ENCODE results near the gene MRPL41.
"Not testable (repeated sequence)": the region's sequence is repeated elsewhere in the genome, so short reads cannot be mapped to it uniquely, and the experiment has no call there.

MRPL41 gene

DNA sequence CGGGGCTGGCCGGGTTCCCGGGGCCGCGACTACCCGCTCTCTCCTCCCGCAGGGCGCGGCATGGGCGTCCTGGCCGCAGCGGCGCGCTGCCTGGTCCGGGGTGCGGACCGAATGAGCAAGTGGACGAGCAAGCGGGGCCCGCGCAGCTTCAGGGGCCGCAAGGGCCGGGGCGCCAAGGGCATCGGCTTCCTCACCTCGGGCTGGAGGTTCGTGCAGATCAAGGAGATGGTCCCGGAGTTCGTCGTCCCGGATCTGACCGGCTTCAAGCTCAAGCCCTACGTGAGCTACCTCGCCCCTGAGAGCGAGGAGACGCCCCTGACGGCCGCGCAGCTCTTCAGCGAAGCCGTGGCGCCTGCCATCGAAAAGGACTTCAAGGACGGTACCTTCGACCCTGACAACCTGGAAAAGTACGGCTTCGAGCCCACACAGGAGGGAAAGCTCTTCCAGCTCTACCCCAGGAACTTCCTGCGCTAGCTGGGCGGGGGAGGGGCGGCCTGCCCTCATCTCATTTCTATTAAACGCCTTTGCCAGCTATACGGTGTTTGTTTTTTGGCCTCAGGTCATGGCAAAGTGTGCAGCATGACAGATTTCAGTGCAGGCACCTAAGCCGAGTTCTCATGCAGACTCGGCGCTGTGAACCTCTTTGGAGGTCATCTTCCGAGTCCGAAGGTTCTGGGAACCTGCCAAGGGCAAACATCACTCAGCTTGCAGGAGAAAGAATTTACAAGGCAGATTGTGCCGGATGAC, 516 bp downstream of the MRPL41 start:
- peak; percentile 13 for DNase-seq (ENCODE audit: low spot score)

DNA sequence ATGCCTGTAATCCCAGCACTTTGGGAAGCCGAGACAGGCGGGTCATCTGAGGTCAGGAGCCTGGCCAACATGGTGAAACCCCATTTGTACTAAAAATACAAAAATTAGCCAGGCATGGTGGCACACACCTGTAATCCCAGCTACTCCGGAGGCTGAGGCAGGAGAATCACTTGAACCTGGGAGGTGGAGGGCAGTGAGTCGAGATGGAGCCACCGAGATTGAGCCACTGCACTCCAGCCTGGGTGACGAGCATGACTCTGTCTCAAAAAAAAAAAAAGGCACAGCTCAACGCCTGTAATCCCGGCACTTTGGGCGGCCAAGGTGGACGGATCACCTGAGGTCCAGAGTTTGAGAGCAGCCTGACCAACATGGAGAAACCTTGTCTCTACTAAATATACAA, 2.0 kb downstream of the MRPL41 start:
- not testable (repeated sequence) for DNase-seq (ENCODE audit: low spot score)

- no peak for DNase-seq (ENCODE audit: low spot score)
Measured at GRCh38 chr9:137554349-137554748, 2.7 kb downstream of the MRPL41 start.

DNA sequence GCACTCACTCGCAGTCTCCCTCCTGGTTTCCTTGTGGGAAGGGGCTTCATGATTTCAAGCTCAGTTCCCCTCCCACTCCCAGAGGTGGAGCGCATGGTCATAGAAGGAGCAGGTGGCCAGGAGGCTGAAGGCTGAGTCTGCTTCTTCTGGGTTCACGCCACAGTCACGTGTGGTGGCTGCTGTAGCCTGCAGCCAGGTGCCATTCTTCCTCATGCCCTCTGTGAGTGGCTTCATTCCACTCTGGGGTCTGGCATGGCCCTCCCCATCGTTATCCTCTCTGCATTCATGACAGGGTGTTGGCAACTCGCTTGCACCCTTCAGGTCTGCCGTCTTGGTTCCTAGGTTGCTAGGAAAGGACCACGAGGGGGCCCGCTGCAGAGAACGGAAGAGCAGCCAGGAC, 3.5 kb downstream of the MRPL41 start:
- no peak for DNase-seq (ENCODE audit: low spot score)

- no peak for DNase-seq (ENCODE audit: low spot score)
Measured at GRCh38 chr9:137556069-137556838, 4.6 kb downstream of the MRPL41 start.

- DNase-seq (ENCODE audit: low spot score), result no peak
Measured at GRCh38 chr9:137558127-137558526, 6.4 kb downstream of the MRPL41 start.

DNA sequence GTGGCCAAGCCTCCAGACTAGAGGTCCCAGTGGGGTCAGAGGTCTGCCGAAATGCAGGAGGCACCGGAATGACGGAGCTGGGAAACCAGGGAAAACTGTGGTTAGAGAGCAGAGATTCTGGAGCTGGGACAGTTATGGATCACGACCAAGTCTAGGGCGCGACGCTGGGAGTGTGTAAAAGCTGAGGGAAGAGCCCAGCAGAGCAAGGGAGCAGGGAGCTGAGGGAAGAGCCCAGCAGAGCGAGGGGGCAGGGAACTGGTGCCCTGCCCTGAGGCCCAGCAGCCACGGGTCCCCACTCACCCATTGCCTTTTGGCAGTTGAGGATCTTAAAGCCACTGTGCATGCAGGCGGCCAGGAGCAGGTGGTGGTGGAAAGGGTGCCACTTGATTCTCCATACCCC, 12.5 kb downstream of the MRPL41 start:
- no peak for DNase-seq (ENCODE audit: low spot score)

DNA sequence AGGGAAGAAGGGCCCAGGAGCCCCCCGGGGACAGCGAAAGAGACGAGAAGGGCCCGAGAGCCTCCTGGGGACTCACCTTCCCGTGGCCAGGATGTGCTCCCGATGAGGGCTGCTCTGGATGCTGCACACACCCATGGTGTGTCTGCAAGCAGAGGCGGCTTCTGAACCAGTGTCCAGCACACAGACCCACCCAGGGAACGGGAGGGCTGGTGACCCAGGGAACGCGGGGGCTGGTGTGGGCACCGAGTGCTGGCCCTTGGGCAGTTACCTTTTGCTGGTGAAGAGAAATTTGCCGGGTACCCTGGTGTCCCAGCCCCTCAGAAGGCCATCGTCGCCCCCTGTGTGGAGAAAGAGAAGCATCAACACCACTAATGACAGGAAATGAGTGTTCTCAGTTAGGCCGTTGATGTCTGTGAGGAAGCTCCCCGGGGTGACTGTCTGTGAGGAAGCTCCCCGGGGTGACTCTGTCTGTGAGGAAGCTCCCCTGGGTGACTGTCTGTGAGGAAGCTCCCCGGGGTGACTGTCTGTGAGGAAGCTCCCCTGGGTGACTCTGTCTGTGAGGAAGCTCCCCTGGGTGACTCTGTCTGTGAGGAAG, 13.2 kb downstream of the MRPL41 start:
- no peak for DNase-seq (ENCODE audit: low spot score)

DNA sequence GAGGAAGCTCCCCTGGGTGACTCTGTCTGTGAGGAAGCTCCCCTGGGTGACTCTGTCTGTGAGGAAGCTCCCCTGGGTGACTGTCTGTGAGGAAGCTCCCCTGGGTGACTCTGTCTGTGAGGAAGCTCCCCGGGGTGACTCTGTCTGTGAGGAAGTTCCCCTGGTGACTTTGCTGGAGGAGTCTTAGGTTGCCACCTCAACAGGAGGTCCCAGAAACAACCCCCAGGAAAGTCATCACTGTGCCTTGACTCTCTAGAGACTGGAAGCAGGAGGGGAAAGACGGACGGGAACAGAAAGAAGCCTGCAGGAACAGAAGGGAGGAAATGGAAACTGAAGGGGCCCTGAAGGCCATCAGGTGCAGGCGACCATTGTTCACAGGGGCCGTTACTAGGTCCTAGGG, 16.8 kb downstream of the MRPL41 start:
- not testable (repeated sequence) for DNase-seq (ENCODE audit: low spot score)

- DNase-seq (ENCODE audit: low spot score), result no peak
Measured at GRCh38 chr9:137569609-137570203, 18.0 kb downstream of the MRPL41 start.

GRCh38 chr9:137570566-137570965, 18.9 kb downstream of the MRPL41 start:
- DNase-seq (ENCODE audit: low spot score), result no peak

- DNase-seq (ENCODE audit: low spot score), result no peak
Measured at GRCh38 chr9:137574192-137574591, 22.5 kb downstream of the MRPL41 start.

DNA sequence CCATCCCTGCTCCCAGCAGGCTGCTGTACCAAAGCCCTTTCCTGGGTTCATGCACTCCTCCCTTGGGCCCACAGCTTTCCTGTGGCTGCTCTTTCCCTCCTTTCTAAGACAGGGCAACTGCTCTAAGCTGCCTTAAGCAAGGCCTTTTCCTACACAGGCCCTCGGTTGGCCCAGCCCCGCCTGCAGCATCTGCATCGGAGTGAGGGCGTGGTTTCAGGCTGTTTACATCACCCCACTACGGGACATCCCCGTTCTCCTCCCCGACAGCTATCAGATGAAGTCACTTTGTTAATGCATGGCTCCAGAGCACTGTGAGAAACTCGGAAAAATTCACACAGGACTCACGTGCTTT, 23.7 kb downstream of the MRPL41 start:
- no peak for DNase-seq (ENCODE audit: low spot score)

GRCh38 chr9:137575716-137576411, 24.2 kb downstream of the MRPL41 start:
- no peak for DNase-seq (ENCODE audit: low spot score)

DNA sequence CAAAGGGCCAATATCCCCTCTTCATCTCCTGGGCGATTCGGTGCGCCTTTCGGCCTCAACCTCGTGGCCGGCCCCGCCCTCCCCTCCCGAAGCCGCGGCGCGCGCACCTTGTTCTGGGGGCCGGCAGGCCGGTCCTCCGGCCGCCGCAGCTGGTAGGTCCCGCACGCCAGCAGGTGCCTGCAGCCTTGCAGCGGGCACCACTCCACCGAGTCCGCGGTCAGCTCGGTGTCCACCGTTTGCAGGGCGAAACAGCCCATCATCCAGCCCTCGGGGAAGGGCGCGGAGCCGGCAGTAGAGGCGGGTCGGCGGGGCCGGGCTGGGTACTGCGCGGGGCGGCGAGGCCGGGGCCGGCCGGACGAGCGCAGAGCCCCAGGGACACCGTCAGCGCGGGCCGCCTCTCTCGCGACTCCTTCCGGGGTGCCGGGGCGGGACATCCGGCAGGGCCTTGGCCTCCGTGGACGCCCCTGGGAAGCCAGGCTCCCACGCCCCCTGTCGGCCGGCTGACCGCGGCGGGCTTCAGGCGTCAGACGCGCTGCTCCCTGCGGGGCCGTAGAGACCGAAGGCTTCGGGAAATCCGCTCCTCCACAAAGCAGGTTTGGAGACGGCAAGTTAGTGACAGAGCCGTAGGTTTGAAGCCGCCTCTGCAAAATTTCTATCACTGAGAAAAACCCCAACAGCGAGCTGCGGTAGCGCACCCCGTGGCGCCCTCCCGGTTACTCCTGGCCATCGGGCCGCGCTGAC, 27.0 kb downstream of the MRPL41 start, which contains the start of gene DPH7:
TSS of gene DPH7 (minus strand) at position 408 of the 741 bp plus-strand sequence. CDS start at position 260, 148 bp downstream.
- peak; percentile 96 for DNase-seq (ENCODE audit: low spot score)

GRCh38 chr9:137579259-137579604, 27.6 kb downstream of the MRPL41 start:
- no peak for DNase-seq (ENCODE audit: low spot score)

DNA sequence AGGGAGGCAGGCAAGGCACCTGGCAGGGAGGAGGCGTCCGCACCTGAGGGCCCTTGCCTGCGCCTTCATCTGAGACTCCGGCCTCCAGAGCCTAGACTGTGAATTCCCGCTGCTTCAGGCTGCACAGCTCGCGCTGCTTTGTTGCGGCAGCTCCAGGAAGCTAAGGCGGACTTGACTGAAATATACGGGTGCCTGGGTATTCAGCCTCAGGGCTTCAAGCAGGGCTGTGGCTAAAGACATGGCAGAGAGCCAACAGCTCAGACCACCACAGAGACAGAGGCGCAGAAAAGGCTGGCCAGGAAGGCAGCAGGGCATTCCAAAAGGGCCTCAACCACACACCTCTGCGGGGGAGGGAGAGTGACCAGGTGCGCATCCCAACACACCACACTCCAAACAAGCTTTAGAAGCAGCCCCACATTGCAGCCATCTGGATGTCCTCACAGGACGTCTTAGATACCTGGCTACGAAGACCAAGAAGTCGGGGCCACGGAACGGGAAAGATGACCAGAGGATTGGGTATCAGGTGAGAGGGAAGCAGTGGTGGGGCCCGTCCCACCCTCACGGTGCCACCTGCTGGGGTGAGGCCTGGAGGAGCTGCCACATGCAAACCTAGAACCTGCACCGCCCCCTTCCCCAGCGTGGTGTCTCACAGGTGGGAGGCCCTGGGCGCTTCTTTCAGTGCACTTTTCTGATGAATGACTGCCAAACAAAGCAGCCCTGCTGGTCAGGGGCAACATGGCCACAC, 28.7 kb downstream of the MRPL41 start:
- no peak for DNase-seq (ENCODE audit: low spot score)

DNA sequence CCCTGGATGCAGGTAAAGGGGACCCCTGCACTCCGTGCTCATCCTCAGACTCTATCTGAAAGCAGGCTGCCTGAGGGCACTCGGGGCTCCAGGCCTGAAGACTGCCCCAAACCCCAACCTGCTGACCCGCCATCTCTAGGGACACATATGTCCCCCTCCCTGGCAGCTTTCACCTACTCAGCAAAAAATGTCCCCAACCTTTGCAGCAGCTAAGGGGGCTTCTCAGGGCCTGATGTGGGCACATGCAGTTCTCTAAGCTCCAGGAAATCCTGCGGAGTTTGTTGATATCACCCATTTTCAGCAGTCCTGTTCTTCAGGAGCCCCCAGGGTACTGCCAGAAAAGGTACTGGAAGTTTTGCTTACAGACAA, 29.3 kb downstream of the MRPL41 start:
- no peak for DNase-seq (ENCODE audit: low spot score)

DNA sequence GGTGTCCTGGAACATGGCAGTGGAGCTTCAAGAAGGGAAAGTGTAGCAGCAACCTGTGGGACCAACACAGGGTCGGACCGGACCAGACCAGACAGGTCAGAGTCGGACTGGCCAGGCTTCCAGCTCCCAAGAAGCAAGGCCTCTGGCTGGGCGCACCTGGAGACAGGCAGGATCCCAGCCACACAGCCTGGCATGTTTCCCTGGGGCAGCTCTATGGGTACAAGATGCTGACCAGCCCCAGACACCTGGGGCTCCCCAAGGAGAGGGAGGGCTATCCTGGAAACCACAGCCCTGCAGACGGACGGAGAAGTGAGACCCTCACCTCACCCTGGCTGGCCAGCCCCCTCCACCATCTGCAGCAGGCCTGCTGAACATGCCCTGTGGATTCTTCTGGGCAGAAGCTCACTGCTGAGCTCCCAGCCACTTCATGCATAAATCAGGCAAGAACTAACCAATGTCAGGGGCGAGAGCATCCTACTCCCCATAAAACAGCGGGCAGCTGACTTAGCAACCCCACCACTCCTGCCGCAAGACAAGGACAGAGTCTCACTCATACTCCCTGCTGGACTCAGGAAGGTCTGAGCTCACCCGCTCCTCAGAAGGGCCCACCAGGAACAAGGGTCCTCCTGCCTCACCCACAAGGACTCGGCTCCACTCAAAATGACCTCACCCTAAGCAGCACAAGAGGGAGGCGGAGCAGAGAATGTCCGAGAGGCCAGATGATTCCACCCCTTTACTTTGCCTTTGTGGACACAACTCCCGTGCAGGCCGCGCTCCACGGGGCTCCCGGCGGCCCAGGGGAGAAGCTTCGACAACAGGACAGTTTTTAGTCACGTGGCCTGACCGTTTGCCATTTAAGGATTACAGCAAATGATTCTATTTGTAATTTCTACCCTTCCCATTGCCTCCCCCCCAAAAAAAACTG, 29.9 kb downstream of the MRPL41 start:
- DNase-seq (ENCODE audit: low spot score), result no peak

All from activated CD4-positive, alpha-beta T cell treated with anti-CD3 and anti-CD28 coated beads, Interleukin-2, Interleukin-4, amounts not matched to agents 100 ng/mL and 50 ng/mL, durations not matched to agents 16 hours and 8 hours (primary cell).